SHP77 treated with DMSO at 0.1 percent for 48 hours (cell line): ENCODE measurements around the gene MTG2.

Experiments used
- DNase-seq: peaks from one replicate; lab custom pipeline; 2025; lab: John Stamatoyannopoulos, UW

MTG2 gene

GRCh38 chr20:62235777-62236157, 52.9 kb downstream of the MTG2 start:
- no peak for DNase-seq

GRCh38 chr20:62236200-62236599, 53.4 kb downstream of the MTG2 start:
- no peak for DNase-seq

GRCh38 chr20:62236766-62237513, 54.1 kb downstream of the MTG2 start:
- no peak for DNase-seq

- no peak for DNase-seq
Measured at GRCh38 chr20:62237514-62237800, 54.6 kb downstream of the MTG2 start.

GRCh38 chr20:62237801-62238568, 55.2 kb downstream of the MTG2 start, which contains the start of gene OSBPL2:
OSBPL2 (plus strand) TSS chr20:62238521; CDS start chr20:62256185, 17,664 bp downstream.
- DNase-seq = peak; percentile 99

- no peak for DNase-seq
Measured at GRCh38 chr20:62238569-62239277, 55.9 kb downstream of the MTG2 start.

GRCh38 chr20:62239278-62239879, 56.6 kb downstream of the MTG2 start:
- no peak for DNase-seq

- DNase-seq = no peak
Measured at GRCh38 chr20:62240020-62240685, 57.3 kb downstream of the MTG2 start.

GRCh38 chr20:62241506-62241905, 58.7 kb downstream of the MTG2 start:
- DNase-seq = no peak

GRCh38 chr20:62242176-62242575, 59.3 kb downstream of the MTG2 start:
- DNase-seq = no peak

- no peak for DNase-seq
Measured at GRCh38 chr20:62243106-62243505, 60.3 kb downstream of the MTG2 start.

GRCh38 chr20:62243906-62244515, 61.2 kb downstream of the MTG2 start:
- DNase-seq = no peak

- no peak for DNase-seq
Measured at GRCh38 chr20:62244644-62245108, 61.8 kb downstream of the MTG2 start.

GRCh38 chr20:62245911-62246280, 63.1 kb downstream of the MTG2 start:
- no peak for DNase-seq

- no peak for DNase-seq
Measured at GRCh38 chr20:62246431-62246830, 63.6 kb downstream of the MTG2 start.

GRCh38 chr20:62246872-62247652, 64.2 kb downstream of the MTG2 start:
- peak; percentile 16 for DNase-seq

GRCh38 chr20:62248890-62249560, 66.2 kb downstream of the MTG2 start:
- DNase-seq = no peak

- no peak for DNase-seq
Measured at GRCh38 chr20:62252342-62252966, 69.6 kb downstream of the MTG2 start.
